Upper lobe of left lung (tissue), 6 donors: ENCODE results near the gene MRPL33. TPM values are rescaled to one million over a fixed set of nuclear protein-coding genes. Genes with fewer than 3 reads are reported as not detected.
A peak's percentile ranks its signal among the peaks of the same experiment; 100 is the strongest.

Experiments used
- ATAC-seq, 2 donors: fragments of 200-7000 bp; cut with Tn5 transposase; one replicate each; pipeline ENCODE4 v1.9.1; 2022; ENCODE audit warnings: mild to moderate bottlenecking in 2 of 2, moderate library complexity in 2 of 2; ENCODE audit not compliant: low FRiP score in 2 of 2
- DNase-seq, 2 donors: peaks; one replicate each; pipeline ENCODE4 v3.0.0-alpha.2; 2019 to 2020
- H3K27ac ChIP-seq, 4 donors: fragments of 200-600 bp; sonication (generic); one replicate each; pipeline ENCODE4 v1.5.1; 2016 to 2019
- H3K27me3 ChIP-seq, 4 donors: fragments of 200-600 bp; sonication (generic); one replicate each; pipeline ENCODE4 v1.5.1; 2017 to 2019
- H3K36me3 ChIP-seq, 4 donors: fragments of 200-600 bp; sonication (generic); one replicate each; pipeline ENCODE4 v1.5.1; 2016 to 2019
- H3K4me1 ChIP-seq, 4 donors: fragments of 200-600 bp; sonication (generic); one replicate each; pipeline ENCODE4 v1.5.1; 2018 to 2019
- H3K4me3 ChIP-seq, 4 donors: fragments of 200-600 bp; sonication (generic); one replicate each; pipeline ENCODE4 v1.5.1; 2017 to 2019; ENCODE audit warnings: mild to moderate bottlenecking in 2 of 4, moderate library complexity in 1 of 4
- H3K9me3 ChIP-seq, 4 donors: fragments of 200-600 bp; sonication (generic); one replicate each; pipeline ENCODE4 v1.5.1; 2018 to 2019
- CTCF ChIP-seq, 6 experiments: fragments of 450-650 bp in 4 of 6; fragments of 200-600 bp in 2 of 6; sonication (generic) in 2 of 6; IDR thresholded peaks; one replicate each; pipeline ENCODE4 v1.5.1; 2016 to 2019; ENCODE audit warnings: antibody characterized with exemption in 6 of 6
- EP300 ChIP-seq, 4 donors: sonication (generic); formaldehyde crosslinking; IDR thresholded peaks; one replicate each; pipeline ENCODE4 v1.5.1; 2017; ENCODE audit warnings: antibody characterized with exemption in 4 of 4, control low read depth in 2 of 4
- POLR2A ChIP-seq, 4 donors: fragments of 450-650 bp; IDR thresholded peaks; one replicate each; pipeline ENCODE4 v1.5.1; 2016 to 2017; ENCODE audit warnings: antibody characterized with exemption in 4 of 4, mild to moderate bottlenecking in 2 of 4
- POLR2AphosphoS5 ChIP-seq, 2 donors: sonication (generic); formaldehyde crosslinking; IDR thresholded peaks; one replicate each; pipeline ENCODE4 v1.5.1; 2017; ENCODE audit warnings: antibody characterized with exemption in 2 of 2
- WGBS, 2 donors: methylation state at CpG; one replicate each; pipeline ENCODE4 v1.1.5; 2017 to 2018; 5-methylcytosine and 5-hydroxymethylcytosine counted together
- total RNA-seq, 6 donors: library from RNA; depleted of rRNA in 4 of 6; stranded (reverse); fragments of >200 nt in 4 of 6; gene quantifications; one replicate each; pipeline versions ENCODE4 v1.1.0 to v1.2.1, GENCODE V29; 2016 to 2021
- donor health status: DM: no; HTN: no; CAD: no; lungs with moderate emphysema.
- donor health status: DM: no; HTN: yes; CAD: no; lungs with severe emphysema.

MRPL33 gene
- total RNA-seq, 6 donors from 2014 or later: 54.5 to 122 (median 72.4) TPM

- Histone ChIP-seq H3K4me1 (peaks cover 0 to 4% (median 3%) of the 10 kb centered on the region in 4 donors), H3K36me3 (no peaks in the 10 kb centered on the region), H3K27me3 (no peaks in the 10 kb centered on the region), H3K27ac (no peak overlapping the region), H3K9me3 (no peaks in the 10 kb centered on the region), H3K4me3 (no peak overlapping the region)
- TF ChIP-seq POLR2AphosphoS5 (IDR thresholded peaks at IDR 0.05) (no peak), EP300 (IDR thresholded peaks at IDR 0.05) (no peak), CTCF (IDR thresholded peaks at IDR 0.05) (no peak), POLR2A (IDR thresholded peaks at IDR 0.05) (no peak)
- 87 to 90% methylated on average over 2 of the region's 2 CpGs for WGBS, 2 donors
- DNase-seq: no peak
- ATAC-seq: no peak
These were observed 31.5 kb downstream of the MRPL33 start for GRCh38 chr2:27803046-27803445.

- Histone ChIP-seq H3K4me1 (peaks cover 0 to 6% (median 1%) of the 10 kb centered on the region in 4 donors), H3K27ac (no peak overlapping the region), H3K36me3 (no peaks in the 10 kb centered on the region), H3K9me3 (no peaks in the 10 kb centered on the region), H3K4me3 (no peak overlapping the region), H3K27me3 (no peaks in the 10 kb centered on the region)
- TF ChIP-seq CTCF (IDR thresholded peaks at IDR 0.05) (no peak), POLR2AphosphoS5 (IDR thresholded peaks at IDR 0.05) (no peak), POLR2A (IDR thresholded peaks at IDR 0.05) (no peak), EP300 (IDR thresholded peaks at IDR 0.05) (no peak)
- ATAC-seq (no peak), DNase-seq (no peak)
These were observed 32.6 kb downstream of the MRPL33 start for GRCh38 chr2:27804146-27804545.

GRCh38 chr2:27805180-27805579 is 33.7 kb downstream of the MRPL33 start:
- TF ChIP-seq POLR2AphosphoS5 (IDR thresholded peaks at IDR 0.05) (no peak), EP300 (IDR thresholded peaks at IDR 0.05) (no peak), CTCF (IDR thresholded peaks at IDR 0.05) (no peak), POLR2A (IDR thresholded peaks at IDR 0.05) (no peak)
- H3K27ac ChIP-seq: no peak overlapping the region
- H3K4me1 ChIP-seq: peaks cover 0 to 13% (median 7%) of the 10 kb centered on the region in 4 donors
- no peak overlapping the region for H3K4me3 ChIP-seq
- no peaks in the 10 kb centered on the region for H3K27me3 ChIP-seq
- H3K9me3 ChIP-seq: no peaks in the 10 kb centered on the region
- ATAC-seq: no peak
- H3K36me3 ChIP-seq: no peaks in the 10 kb centered on the region
- DNase-seq: no peak
- 61 to 76% methylated on average over 3 of the region's 3 CpGs for WGBS, 2 donors

DNA sequence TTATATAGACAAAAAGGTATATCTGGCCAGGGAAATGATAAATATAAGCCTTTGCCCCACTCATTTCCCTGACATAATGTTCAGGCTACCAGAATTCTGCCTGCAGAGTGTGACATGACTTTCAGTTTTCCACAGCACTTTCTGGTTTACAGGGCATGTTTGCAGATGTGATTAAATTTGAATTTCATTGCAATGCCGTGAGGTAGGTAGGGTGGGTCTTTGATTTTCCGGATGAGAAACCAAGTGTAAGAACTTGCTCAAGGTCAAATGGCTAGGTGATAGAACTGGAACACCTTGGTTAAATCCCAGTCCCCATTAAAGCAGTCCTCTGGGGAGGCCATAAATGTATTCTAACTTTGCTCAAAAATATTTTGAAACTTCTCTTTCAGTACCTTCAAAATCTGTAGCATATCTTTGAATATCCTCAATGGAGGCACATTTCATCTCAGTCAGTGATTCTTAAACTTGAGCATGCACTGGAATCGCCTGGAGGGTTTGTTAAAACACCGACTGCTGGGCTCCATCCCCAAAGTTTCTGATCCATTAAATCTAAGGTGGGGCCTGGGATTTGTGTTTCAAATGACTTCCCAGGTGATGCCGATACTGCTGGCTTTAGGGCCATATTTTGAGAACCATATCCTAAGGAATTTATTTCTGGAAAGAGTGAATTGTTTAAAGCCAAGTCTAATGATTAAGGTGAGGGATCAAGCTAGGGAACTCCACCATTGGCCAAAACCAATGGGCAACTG is 35.0 kb downstream of the MRPL33 start:
- no peak for TF ChIP-seq CTCF (IDR thresholded peaks at IDR 0.05)
- no peak for TF ChIP-seq POLR2A (IDR thresholded peaks at IDR 0.05)
- TF ChIP-seq EP300 (IDR thresholded peaks at IDR 0.05): no peak
- TF ChIP-seq POLR2AphosphoS5 (IDR thresholded peaks at IDR 0.05): no peak
- no peak overlapping the region for H3K27ac ChIP-seq
- H3K36me3 ChIP-seq: no peaks in the 10 kb centered on the region
- ATAC-seq (no peak), DNase-seq (no peak)
- WGBS, 2 donors: 92 to 100% methylated on average over 5 of the region's 5 CpGs
- H3K4me1 ChIP-seq: peaks cover 0 to 17% (median 8%) of the 10 kb centered on the region in 4 donors
- no peak overlapping the region for H3K4me3 ChIP-seq
- no peaks in the 10 kb centered on the region for H3K9me3 ChIP-seq
- H3K27me3 ChIP-seq: no peaks in the 10 kb centered on the region

- DNase-seq (peak in 1 of 2 donors; percentile 45), ATAC-seq (peak in 1 of 2 donors; percentile 46)
- Histone ChIP-seq H3K9me3 (no peaks in the 10 kb centered on the region), H3K36me3 (no peaks in the 10 kb centered on the region), H3K4me1 (peaks cover 0 to 19% (median 8%) of the 10 kb centered on the region in 4 donors), H3K27ac (no peak overlapping the region), H3K27me3 (no peaks in the 10 kb centered on the region), H3K4me3 (no peak overlapping the region)
- TF ChIP-seq POLR2A (IDR thresholded peaks at IDR 0.05) (no peak), EP300 (IDR thresholded peaks at IDR 0.05) (no peak), POLR2AphosphoS5 (IDR thresholded peaks at IDR 0.05) (no peak), CTCF (IDR thresholded peaks at IDR 0.05) (peak; percentile 25 to 56 (median 43))
- 75 to 81% methylated on average over 4 of the region's 4 CpGs for WGBS, 2 donors
These were observed 36.0 kb downstream of the MRPL33 start for GRCh38 chr2:27807476-27807875.
